Spleen (tissue), 11 donors: ENCODE results near the gene BICDL2. TPM values are rescaled to one million over a fixed set of nuclear protein-coding genes. Genes with fewer than 3 reads are reported as not detected.

Source experiments
- DNase-seq: peaks from one replicate; pipeline ENCODE4 v3.0.0-alpha.2; 2020
- H3K27ac ChIP-seq, 8 donors: fragments of 200-600 bp; sonication (generic) in 7 of 8; 1 replicate in 4 of 8; 2 replicates in 4 of 8; pipeline versions ENCODE4 v1.5.0 to v1.8.0; 2016 to 2021; ENCODE audit warnings: inconsistent platforms in 4 of 8, mild to moderate bottlenecking in 4 of 8, moderate library complexity in 1 of 8
- H3K27me3 ChIP-seq, 7 donors: fragments of 200-600 bp; sonication (generic) in 6 of 7; replicated peaks in 1 of 7; 1 replicate in 4 of 7; 2 replicates in 3 of 7; pipeline versions ENCODE4 v1.5.0 to v1.8.0; 2016 to 2021; ENCODE audit warnings: inconsistent platforms in 3 of 7, mild to moderate bottlenecking in 1 of 7
- H3K36me3 ChIP-seq, 6 donors: fragments of 200-600 bp; sonication (generic) in 5 of 6; 1 replicate in 4 of 6; 2 replicates in 2 of 6; pipeline versions ENCODE4 v1.5.0 to v1.8.0; 2016 to 2021; ENCODE audit warnings: inconsistent platforms in 2 of 6
- H3K4me1 ChIP-seq, 6 donors: fragments of 200-600 bp; sonication (generic) in 5 of 6; 1 replicate in 3 of 6; 2 replicates in 3 of 6; pipeline versions ENCODE4 v1.5.0 to v1.8.0; 2016 to 2021; ENCODE audit warnings: inconsistent platforms in 3 of 6
- H3K4me3 ChIP-seq, 8 donors: fragments of 200-600 bp; sonication (generic) in 7 of 8; 1 replicate in 4 of 8; 2 replicates in 4 of 8; pipeline versions ENCODE4 v1.5.0 to v1.8.0; 2016 to 2021; ENCODE audit warnings: inconsistent platforms in 4 of 8, mild to moderate bottlenecking in 4 of 8, moderate library complexity in 2 of 8
- H3K9me3 ChIP-seq, 8 donors: fragments of 200-600 bp; sonication (generic) in 7 of 8; 1 replicate in 4 of 8; 2 replicates in 4 of 8; pipeline versions ENCODE4 v1.5.0 to v1.8.0; 2016 to 2021; ENCODE audit warnings: inconsistent platforms in 4 of 8
- POLR2A ChIP-seq, 3 donors: fragments of 450-650 bp; IDR thresholded peaks; one replicate each; pipeline ENCODE4 v1.5.1; 2017; ENCODE audit warnings: antibody characterized with exemption in 3 of 3, mild to moderate bottlenecking in 1 of 3
- POLR2AphosphoS5 ChIP-seq, 3 donors: sonication (generic); formaldehyde crosslinking; IDR thresholded peaks; one replicate each; pipeline ENCODE4 v1.5.1; 2017; ENCODE audit warnings: antibody characterized with exemption in 3 of 3
- WGBS, 5 donors: extraction: QIAGEN DNeasy Blood & Tissue Kit in 3 of 5; methylation state at CpG; one replicate each; pipeline versions ENCODE4 v1.1.5 to v1.1.7; 2013 to 2018; 5-methylcytosine and 5-hydroxymethylcytosine counted together
- intact Hi-C: fragments of 100-400 bp; cut with DNase I; formaldehyde crosslinking; loops from one replicate; pipeline ENCODE4 v1.15.0; 2023; ENCODE audit warnings: low total_unique reads
- polyA plus RNA-seq, 3 donors: library from polyadenylated mRNA; stranded (reverse); fragments of 200-250 nt; gene quantifications; one replicate each; pipeline ENCODE4 v1.2.1, GENCODE V29; 2013
- total RNA-seq, 7 donors: library from RNA; depleted of rRNA in 3 of 7; stranded (reverse); fragments of >200 nt in 3 of 7; fragmentation: NEBNext Ultra II Directional in 4 of 7; extraction: Animal tissue kit (Norgen Biotek cat#: 25700) in 4 of 7; gene quantifications; one replicate each; pipeline versions ENCODE4 v1.1.0 to v1.2.1, GENCODE V29; 2016 to 2021
- TF ChIP-seq, protein P1 (sequence below), 11 experiments: fragments of 200-600 bp in 7 of 11; fragments of 450-650 bp in 4 of 11; sonication (generic) in 4 of 11; IDR thresholded peaks in 8 of 11; conservative IDR thresholded peaks in 3 of 11; 1 replicate in 7 of 11; 2 replicates in 4 of 11; pipeline versions ENCODE4 v1.4.0 to v1.8.0; 2016 to 2021; ENCODE audit warnings: antibody characterized with exemption in 11 of 11, inconsistent platforms in 4 of 11, mild to moderate bottlenecking in 1 of 11
- donor health status: healthy with polysubstance abuse.
- donor health status: DM: no; HTN: no; CAD: no; lungs with moderate emphysema.
- donor health status: DM: no; HTN: no; CAD: no.
- donor health status: Bipolar disorder and iron deficiency.
- donor health status: healthy.
- donor health status: DM: no; HTN: no; CAD: no.
- donor health status: DM: yes; HTN: yes; CAD: no.

Gene BICDL2
- total and polyA plus RNA-seq, 10 donors, result 0.03 to 0.77 (median 0.30) TPM; not detected in 3

DNA sequence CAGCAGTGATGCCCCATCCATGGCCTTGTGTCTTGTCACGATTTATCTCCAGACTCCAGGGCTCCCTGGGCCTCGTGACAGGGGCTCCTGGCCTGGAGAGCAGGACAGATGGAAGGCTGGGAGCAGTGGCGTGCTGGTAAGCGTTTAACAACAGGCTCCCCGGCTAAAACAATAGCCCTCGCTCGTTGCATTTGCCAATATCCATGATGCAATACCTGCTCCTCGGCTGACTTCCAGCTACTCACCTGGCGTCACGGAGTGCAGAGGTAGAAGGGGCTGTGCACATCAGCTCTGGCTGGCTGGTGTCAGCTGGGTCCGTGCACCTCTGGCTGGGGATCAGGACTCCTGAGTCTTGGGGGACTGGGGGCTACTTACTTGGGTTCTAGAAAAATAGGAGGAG is 1.5 kb upstream of the BICDL2 start:
- intact Hi-C loops, result no loop called here
- 40 to 51% (median 45%) methylated on average over 11 of the region's 11 CpGs for WGBS, 5 donors
- no peak overlapping the region for H3K4me3 ChIP-seq
- H3K4me1 ChIP-seq, result peaks cover 0 to 52% (median 17%) of the 10 kb centered on the region in 6 donors
- TF ChIP-seq, protein P1, sequence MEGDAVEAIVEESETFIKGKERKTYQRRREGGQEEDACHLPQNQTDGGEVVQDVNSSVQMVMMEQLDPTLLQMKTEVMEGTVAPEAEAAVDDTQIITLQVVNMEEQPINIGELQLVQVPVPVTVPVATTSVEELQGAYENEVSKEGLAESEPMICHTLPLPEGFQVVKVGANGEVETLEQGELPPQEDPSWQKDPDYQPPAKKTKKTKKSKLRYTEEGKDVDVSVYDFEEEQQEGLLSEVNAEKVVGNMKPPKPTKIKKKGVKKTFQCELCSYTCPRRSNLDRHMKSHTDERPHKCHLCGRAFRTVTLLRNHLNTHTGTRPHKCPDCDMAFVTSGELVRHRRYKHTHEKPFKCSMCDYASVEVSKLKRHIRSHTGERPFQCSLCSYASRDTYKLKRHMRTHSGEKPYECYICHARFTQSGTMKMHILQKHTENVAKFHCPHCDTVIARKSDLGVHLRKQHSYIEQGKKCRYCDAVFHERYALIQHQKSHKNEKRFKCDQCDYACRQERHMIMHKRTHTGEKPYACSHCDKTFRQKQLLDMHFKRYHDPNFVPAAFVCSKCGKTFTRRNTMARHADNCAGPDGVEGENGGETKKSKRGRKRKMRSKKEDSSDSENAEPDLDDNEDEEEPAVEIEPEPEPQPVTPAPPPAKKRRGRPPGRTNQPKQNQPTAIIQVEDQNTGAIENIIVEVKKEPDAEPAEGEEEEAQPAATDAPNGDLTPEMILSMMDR (IDR thresholded peaks at IDR 0.05 in 8 of 11, conservative IDR thresholded peaks at IDR 0.05 in 3 of 11), result no peak
- TF ChIP-seq POLR2A (IDR thresholded peaks at IDR 0.05), result no peak
- TF ChIP-seq POLR2AphosphoS5 (IDR thresholded peaks at IDR 0.05), result no peak
- no peaks in the 10 kb centered on the region for H3K9me3 ChIP-seq
- no peak overlapping the region for H3K27ac ChIP-seq
- H3K36me3 ChIP-seq, result no peaks in the 10 kb centered on the region
- DNase-seq, result no peak
- peaks cover 7 to 100% (median 67%) of the 10 kb centered on the region in 7 donors for H3K27me3 ChIP-seq

DNA sequence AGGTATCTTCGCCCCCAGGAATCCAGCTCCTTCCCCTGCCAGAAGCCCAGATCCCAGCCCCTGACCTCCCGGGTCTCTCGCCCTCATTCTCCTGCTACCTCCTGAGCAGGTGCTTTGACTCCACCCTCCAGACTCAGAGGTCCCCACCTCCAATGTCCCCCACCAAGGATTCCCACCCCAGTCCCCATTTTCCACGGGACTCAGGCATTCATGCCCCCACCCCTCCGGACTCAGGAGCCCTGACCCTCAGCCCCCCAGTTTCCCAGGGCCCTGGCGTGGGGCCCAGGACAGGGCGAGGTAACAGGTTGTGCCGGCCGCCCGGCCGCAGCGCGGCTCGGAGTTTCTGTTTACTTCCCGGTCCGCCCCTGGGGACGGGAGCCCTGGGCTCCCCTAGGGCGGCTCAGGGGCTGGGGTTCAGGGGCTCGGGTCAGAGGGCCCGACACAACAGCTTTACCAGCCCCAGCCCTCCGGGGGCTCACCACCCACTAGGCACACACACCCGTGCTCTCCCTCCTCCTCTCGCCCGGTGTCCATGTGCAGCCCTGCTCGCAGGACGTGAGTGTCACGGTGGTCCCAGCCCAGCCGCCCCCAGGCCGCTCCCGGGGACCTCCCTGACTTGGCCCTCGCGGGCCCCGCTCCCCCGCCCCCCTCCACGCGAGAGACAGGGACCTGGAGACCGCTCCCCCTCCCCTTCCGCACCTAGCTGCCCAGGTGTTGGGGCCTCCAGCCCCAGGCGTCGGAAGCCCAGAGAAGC is 595 bp downstream of the BICDL2 start:
- H3K36me3 ChIP-seq, result no peaks in the 10 kb centered on the region
- H3K4me3 ChIP-seq, result peak overlapping the region in 3 of 8 donors; percentile 1 to 55 (median 11)
- DNase-seq, result peak; percentile 84
- no peak overlapping the region for H3K27ac ChIP-seq
- peaks cover 7 to 100% (median 76%) of the 10 kb centered on the region in 7 donors for H3K27me3 ChIP-seq
- intact Hi-C loops, result no loop called here
- peaks cover 0 to 58% (median 20%) of the 10 kb centered on the region in 6 donors for H3K4me1 ChIP-seq
- 2 to 6% (median 5%) methylated on average over 31 to 40 of the region's 40 CpGs for WGBS, 5 donors
- no peaks in the 10 kb centered on the region for H3K9me3 ChIP-seq
- TF ChIP-seq, protein P1 (IDR thresholded peaks at IDR 0.05 in 8 of 11, conservative IDR thresholded peaks at IDR 0.05 in 3 of 11), result no peak
- no peak for TF ChIP-seq POLR2AphosphoS5 (IDR thresholded peaks at IDR 0.05)
- TF ChIP-seq POLR2A (IDR thresholded peaks at IDR 0.05), result no peak

DNA sequence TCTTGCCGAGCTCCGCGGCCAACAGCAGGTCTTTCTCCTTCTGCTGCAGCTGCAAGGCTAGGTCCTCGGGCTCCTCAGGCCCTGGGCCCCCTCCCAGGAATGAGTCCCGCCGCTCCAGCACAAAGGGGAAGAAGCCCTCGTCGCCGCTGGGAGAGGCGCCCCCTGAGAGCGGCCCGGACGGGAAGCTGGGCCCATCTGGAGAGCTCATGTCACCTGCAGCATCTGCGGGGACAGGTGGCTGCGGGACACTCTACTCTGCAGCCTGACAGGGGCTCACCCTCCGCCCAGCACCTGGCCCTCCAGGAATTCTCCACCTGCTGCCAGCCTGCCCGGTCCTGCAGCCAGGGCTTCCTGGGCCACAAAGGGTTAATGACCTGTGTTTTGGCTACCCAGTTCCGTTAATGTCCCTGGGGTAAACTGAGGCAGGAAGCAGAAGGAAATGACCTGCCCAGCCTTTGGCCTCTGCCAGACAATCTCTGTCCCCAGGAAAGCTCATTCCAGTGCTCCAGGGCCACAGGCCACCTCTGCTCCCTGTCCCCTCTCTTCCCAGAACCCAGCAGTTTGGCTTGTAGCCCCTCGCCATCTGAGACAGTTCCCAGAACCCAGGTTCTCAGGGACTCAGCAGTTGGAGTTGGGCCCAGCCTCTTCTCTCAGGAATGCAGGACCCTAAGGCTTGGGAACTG is 1.3 kb downstream of the BICDL2 start:
- WGBS, 5 donors, result 12 to 39% (median 28%) methylated on average over 5 to 19 of the region's 19 CpGs
- TF ChIP-seq, protein P1 (IDR thresholded peaks at IDR 0.05 in 8 of 11, conservative IDR thresholded peaks at IDR 0.05 in 3 of 11), result no peak
- TF ChIP-seq POLR2AphosphoS5 (IDR thresholded peaks at IDR 0.05), result no peak
- TF ChIP-seq POLR2A (IDR thresholded peaks at IDR 0.05), result no peak
- no peak overlapping the region for H3K4me3 ChIP-seq

DNA sequence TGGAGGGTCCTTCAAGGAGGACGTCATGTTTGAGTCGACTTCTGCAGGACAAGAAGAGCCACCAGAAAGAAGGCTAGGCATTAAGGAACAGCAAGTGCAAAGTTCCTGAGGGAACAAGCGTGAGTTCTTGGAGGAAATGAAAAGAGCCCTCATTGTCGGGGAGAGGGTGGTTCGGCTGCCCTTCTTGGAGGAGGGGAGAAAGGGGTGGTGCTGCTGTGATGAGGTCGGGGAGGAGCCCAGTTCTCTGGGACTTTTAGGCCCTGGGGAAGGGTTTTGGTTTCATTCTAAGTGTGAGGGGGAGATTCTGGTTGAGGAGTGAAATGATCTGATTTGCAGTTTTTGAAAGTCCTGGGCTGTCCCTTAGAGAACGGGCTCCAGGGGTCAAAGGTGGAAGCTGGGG is 4.1 kb downstream of the BICDL2 start:
- Histone ChIP-seq H3K36me3 (peaks cover 0 to 3% (median 0%) of the 10 kb centered on the region in 6 donors), H3K27ac (no peak overlapping the region), H3K9me3 (no peaks in the 10 kb centered on the region), H3K27me3 (peaks cover 7 to 96% (median 80%) of the 10 kb centered on the region in 7 donors), H3K4me1 (peaks cover 10 to 83% (median 42%) of the 10 kb centered on the region in 6 donors), H3K4me3 (no peak overlapping the region)
- no peak for TF ChIP-seq POLR2A (IDR thresholded peaks at IDR 0.05)
- TF ChIP-seq, protein P1 (IDR thresholded peaks at IDR 0.05 in 8 of 11, conservative IDR thresholded peaks at IDR 0.05 in 3 of 11), result no peak
- 22 to 40% (median 29%) methylated on average over 7 of the region's 7 CpGs for WGBS, 5 donors
- intact Hi-C loops, result no loop called here
- DNase-seq, result no peak

More for the DNA sequence above, 1.3 kb downstream of the BICDL2 start:
- Histone ChIP-seq H3K36me3 (no peaks in the 10 kb centered on the region), H3K27ac (no peak overlapping the region), H3K27me3 (peaks cover 7 to 100% (median 83%) of the 10 kb centered on the region in 7 donors), H3K4me1 (peaks cover 0 to 65% (median 20%) of the 10 kb centered on the region in 6 donors), H3K9me3 (no peaks in the 10 kb centered on the region)
- no peak for DNase-seq
- intact Hi-C loops, result no loop called here
